Cardiac muscle cell (in vitro differentiated cells and primary cell): ENCODE measurements around the gene GBGT1. TPM values are rescaled to one million over a fixed set of nuclear protein-coding genes. Genes with fewer than 3 reads are reported as not detected.
"Not testable (repeated sequence)": the region's sequence is repeated elsewhere in the genome, so short reads cannot be mapped to it uniquely, and the experiment has no call there.

ENCODE experiments used
- DNase-seq, 2 donors: peaks; one replicate each; pipeline versions ENCODE4 v3.0.0 to v3.0.0-alpha.2; 2010 to 2017; ENCODE audit warnings: low read depth in 1 of 2, low spot score in 1 of 2
- H3K27ac ChIP-seq: fragments of 200-600 bp; sonication (generic); 2 replicates; pipeline ENCODE4 v1.5.1; 2016
- H3K27me3 ChIP-seq: fragments of 200-600 bp; sonication (generic); 2 replicates; pipeline ENCODE4 v1.6.0; 2016; ENCODE audit warnings: control low read depth
- H3K36me3 ChIP-seq: fragments of 200-600 bp; sonication (generic); 2 replicates; pipeline ENCODE4 v1.5.1; 2016; ENCODE audit warnings: control low read depth
- H3K4me1 ChIP-seq: fragments of 200-600 bp; sonication (generic); 2 replicates; pipeline ENCODE4 v1.8.1; 2017; ENCODE audit warnings: low read depth, mild to moderate bottlenecking, mixed run types
- H3K4me3 ChIP-seq: fragments of 200-600 bp; sonication (generic); 2 replicates; pipeline ENCODE4 v1.5.1; 2016; ENCODE audit warnings: mild to moderate bottlenecking
- H3K9me3 ChIP-seq: fragments of 200-600 bp; sonication (generic); 2 replicates; pipeline ENCODE4 v1.5.1; 2017; ENCODE audit warnings: low read depth, mild to moderate bottlenecking, control low read depth
- CTCF ChIP-seq: IDR thresholded peaks from 2 replicates; pipeline ENCODE4 v1.5.1; 2012; ENCODE audit warnings: low read depth, mild to moderate bottlenecking, low read length
- polyA plus RNA-seq: library from polyadenylated mRNA; unstranded; fragments of >200 nt; fragmentation: Nextera tagmentation; extraction: Ambion mirVana; gene quantifications from 2 replicates; pipeline ENCODE4 v1.2.1, GENCODE V29; 2016
- total RNA-seq: library from RNA; depleted of rRNA; stranded (reverse); fragments of >200 nt; gene quantifications from 2 replicates; pipeline ENCODE4 v1.2.3, GENCODE V29; 2016

GBGT1 gene
- total and polyA plus RNA-seq, 2 experiments from 2014 or later = 0.87 to 11.9 TPM

DNA sequence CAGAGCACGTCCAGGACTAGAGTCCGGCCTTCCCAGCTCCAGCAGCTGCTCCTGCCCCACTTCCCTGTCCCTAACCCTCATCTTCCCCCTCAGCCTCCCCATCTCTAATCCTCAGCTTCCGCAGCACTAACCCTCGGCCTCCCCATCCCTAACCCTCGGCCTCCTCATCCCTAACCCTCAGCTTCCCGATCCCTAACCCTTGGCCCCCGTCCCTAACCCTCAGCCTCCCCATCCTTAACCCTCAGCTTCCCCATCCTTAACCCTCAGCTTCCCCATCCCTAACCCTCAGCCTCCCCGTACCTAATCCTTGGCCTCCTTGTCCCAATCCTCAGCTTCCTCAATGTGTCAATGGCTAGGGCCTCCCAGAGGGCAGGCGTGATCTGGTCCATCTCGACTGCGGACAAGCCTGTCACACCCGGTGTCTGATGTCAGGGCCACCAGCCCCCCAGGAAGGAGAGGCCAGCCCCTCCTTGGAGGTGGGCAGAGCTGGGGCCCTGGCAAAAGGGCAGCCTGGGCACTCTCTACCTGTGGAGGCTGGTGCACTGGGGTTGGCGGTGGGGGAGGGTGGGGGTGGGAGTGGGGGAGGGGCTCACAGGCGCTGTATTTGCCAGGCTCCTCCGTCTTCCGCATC is 43.9 kb upstream of the GBGT1 start:
- TF ChIP-seq CTCF = no peak
- no peaks in the 10 kb centered on the region for H3K9me3 ChIP-seq
- DNase-seq = no peak

GRCh38 chr9:133207021-133207531 is 43.4 kb upstream of the GBGT1 start:
- H3K36me3 ChIP-seq = no peaks in the 10 kb centered on the region
- no peaks in the 10 kb centered on the region for H3K9me3 ChIP-seq
- H3K27me3 ChIP-seq = peaks cover 35% of the 10 kb centered on the region
- no peak for TF ChIP-seq CTCF
- H3K4me3 ChIP-seq = no peak overlapping the region
- no peak for DNase-seq
- H3K27ac ChIP-seq = no peak overlapping the region
- no peaks in the 10 kb centered on the region for H3K4me1 ChIP-seq

More for the DNA sequence above, 43.9 kb upstream of the GBGT1 start:
- Histone ChIP-seq H3K4me1 (no peaks in the 10 kb centered on the region), H3K27me3 (peaks cover 30% of the 10 kb centered on the region), H3K4me3 (no peak overlapping the region), H3K27ac (no peak overlapping the region), H3K36me3 (no peaks in the 10 kb centered on the region)

DNA sequence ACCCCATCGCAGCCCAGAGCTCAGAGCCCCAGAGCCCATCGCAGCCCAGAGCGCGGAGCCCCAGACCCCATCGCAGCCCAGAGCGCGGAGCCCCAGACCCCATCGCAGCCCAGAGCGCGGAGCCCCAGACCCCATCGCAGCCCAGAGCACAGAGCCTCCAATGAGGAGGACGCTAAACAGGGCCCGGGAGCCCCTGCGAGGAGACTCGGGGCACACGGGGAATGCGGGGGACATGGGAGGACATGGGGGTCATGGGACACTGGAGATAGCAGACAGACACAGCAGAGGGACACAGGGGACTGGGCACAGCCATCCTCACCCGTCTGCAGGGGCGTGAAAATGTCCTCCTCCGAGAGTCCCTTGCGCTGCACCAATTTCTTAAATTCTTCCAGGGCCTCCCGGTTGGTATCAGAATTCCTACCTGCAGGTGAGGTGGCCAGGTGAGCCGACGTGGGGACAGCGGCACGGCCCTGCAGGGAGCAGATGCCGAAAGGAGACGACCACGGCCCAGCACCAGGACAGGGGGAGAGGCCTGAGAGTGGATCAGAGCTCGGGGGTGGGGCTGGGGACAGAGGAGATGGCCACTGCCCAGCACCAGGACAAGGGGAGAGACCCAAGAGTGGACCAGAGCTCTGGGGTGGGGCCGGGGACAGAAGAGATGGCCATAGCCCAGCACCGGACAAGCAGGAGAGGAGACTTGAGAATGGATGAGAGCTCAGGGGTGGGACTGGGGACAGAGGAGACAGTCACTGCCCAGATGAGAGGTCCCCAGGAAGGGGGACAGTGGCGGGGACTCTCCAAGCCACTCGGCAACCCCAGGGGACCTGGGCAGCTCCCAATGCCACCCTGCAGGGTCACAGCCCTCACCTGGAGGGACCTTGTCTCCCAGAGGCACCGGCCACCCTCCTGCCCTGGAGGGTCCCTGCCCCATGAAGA is 42.5 kb upstream of the GBGT1 start:
- no peak for DNase-seq
- Histone ChIP-seq H3K9me3 (no peaks in the 10 kb centered on the region), H3K4me1 (no peaks in the 10 kb centered on the region), H3K27ac (no peak overlapping the region), H3K36me3 (no peaks in the 10 kb centered on the region), H3K27me3 (peaks cover 42% of the 10 kb centered on the region), H3K4me3 (no peak overlapping the region)
- TF ChIP-seq CTCF = no peak

GRCh38 chr9:133205481-133205887 is 41.8 kb upstream of the GBGT1 start:
- not testable (repeated sequence) for H3K9me3 ChIP-seq, H3K27ac ChIP-seq, H3K4me1 ChIP-seq, DNase-seq, H3K36me3 ChIP-seq, H3K4me3 ChIP-seq
- peaks cover 41% of the 10 kb centered on the region for H3K27me3 ChIP-seq

GRCh38 chr9:133204993-133205336 is 41.3 kb upstream of the GBGT1 start:
- no peak for TF ChIP-seq CTCF
- DNase-seq = no peak
- no peak overlapping the region for H3K27ac ChIP-seq
- peaks cover 37% of the 10 kb centered on the region for H3K27me3 ChIP-seq
- no peaks in the 10 kb centered on the region for H3K9me3 ChIP-seq
- H3K4me1 ChIP-seq = no peaks in the 10 kb centered on the region
- H3K4me3 ChIP-seq = no peak overlapping the region
- no peaks in the 10 kb centered on the region for H3K36me3 ChIP-seq

GRCh38 chr9:133204335-133204992 is 40.8 kb upstream of the GBGT1 start:
- Histone ChIP-seq H3K36me3 (no peaks in the 10 kb centered on the region), H3K4me1 (no peaks in the 10 kb centered on the region), H3K27ac (no peak overlapping the region), H3K27me3 (peaks cover 34% of the 10 kb centered on the region), H3K4me3 (no peak overlapping the region), H3K9me3 (no peaks in the 10 kb centered on the region)
- no peak for TF ChIP-seq CTCF
- no peak for DNase-seq
